HG03064 (cell line): ENCODE results near the gene MLLT10.
A peak's percentile ranks its signal among the peaks of the same experiment; 100 is the strongest.

ENCODE experiments used
- ATAC-seq: cut with Tn5 transposase; IDR thresholded peaks from one replicate; pipeline ENCODE4 v1.9.1; 2021; ENCODE audit warnings: low read depth; ENCODE audit not compliant: unreplicated experiment

MLLT10 gene

GRCh38 chr10:21533467-21534279, at the start of gene MLLT10:
MLLT10 (plus strand) TSS chr10:21534232; CDS start chr10:21534645, 413 bp downstream.
- ATAC-seq = peak; percentile 84

GRCh38 chr10:21487416-21488180, 46.4 kb upstream of the MLLT10 start:
- ATAC-seq = no peak

GRCh38 chr10:21488246-21488956, 45.6 kb upstream of the MLLT10 start:
- no peak for ATAC-seq

DNA sequence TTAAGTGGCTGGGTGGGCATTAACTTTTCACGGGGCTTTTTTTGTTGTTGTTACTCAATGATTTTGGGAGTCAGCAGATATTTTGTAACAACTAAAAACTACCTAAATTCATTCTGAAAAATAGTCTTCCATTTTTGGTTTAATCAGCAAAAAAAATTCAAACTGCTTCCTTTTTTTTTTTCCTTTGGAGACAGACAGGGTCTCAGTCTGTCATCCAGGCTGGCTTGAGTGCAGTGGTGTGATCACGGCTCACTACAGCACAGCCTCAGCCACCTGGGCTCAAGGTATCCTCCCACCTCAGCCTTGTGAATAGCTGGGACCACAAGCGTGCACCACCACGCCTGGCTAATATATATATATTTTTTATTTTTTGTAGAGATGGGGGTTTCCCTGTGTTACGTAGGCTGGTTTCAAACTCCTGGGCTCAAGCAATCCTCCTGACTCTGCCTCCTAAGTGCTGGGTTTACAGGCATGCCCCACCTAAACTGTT, 45.0 kb upstream of the MLLT10 start:
- ATAC-seq = no peak

GRCh38 chr10:21490028-21490710, 43.9 kb upstream of the MLLT10 start:
- no peak for ATAC-seq

DNA sequence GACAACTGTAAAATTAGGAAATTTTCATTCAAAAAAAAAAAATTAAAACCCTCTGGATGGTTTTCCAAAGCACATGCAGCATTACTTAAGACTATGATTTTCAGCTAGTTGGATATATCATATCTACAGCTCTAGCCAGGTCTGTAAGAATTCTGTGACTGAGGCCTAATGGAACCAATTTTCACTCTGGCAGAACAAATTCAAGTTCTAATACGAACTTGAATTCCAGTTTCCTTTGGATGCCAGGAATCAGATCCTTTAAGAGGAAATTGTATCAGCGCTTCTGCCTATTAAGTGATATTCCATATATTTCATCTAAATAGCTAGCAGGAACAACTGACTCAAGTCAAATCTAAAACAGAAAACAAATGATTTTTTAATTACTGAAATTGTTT, 43.3 kb upstream of the MLLT10 start:
- ATAC-seq = no peak

- no peak for ATAC-seq
Measured at GRCh38 chr10:21492421-21492820, 41.6 kb upstream of the MLLT10 start.

- ATAC-seq = no peak
Measured at GRCh38 chr10:21493784-21494183, 40.2 kb upstream of the MLLT10 start.

GRCh38 chr10:21494191-21495001, 39.6 kb upstream of the MLLT10 start:
- ATAC-seq = no peak

DNA sequence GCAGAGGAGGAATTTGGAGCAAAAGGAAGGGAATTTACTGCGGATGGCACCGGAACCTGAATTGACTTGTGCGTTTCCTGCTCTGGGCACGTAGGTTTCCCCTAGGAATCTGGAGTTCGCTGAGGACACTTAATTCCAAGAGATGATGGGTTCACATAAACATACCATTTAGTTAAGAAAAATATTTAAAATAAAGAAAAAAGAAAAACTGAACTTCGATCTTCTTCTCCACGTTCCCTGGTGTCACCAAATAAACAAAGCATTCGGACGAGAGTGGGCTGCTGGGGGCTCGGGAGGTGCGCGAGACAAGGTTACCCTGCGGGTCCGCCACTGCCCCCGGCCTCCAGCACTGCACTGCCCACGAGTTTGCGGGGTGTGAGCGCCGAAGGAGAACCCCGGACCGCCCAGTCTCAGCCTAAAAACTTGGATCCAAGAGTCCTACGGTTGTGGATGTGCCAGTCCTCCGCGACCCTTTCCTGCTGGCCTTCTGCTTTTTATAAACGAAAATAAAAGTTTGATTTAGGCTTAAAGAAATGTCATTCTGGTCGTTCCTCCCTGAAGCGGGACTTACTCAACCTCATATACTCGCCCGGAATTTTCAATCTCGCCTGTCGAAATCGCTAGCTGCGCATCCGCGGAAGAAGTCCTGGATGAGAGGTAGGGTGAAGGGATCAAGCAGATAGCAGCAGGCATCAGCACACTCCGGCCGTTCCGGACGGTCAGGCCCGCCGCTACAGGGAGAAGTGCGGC, 38.9 kb upstream of the MLLT10 start:
- ATAC-seq = no peak

- peak; percentile 70 for ATAC-seq
Measured at GRCh38 chr10:21495752-21496342, 38.2 kb upstream of the MLLT10 start.

DNA sequence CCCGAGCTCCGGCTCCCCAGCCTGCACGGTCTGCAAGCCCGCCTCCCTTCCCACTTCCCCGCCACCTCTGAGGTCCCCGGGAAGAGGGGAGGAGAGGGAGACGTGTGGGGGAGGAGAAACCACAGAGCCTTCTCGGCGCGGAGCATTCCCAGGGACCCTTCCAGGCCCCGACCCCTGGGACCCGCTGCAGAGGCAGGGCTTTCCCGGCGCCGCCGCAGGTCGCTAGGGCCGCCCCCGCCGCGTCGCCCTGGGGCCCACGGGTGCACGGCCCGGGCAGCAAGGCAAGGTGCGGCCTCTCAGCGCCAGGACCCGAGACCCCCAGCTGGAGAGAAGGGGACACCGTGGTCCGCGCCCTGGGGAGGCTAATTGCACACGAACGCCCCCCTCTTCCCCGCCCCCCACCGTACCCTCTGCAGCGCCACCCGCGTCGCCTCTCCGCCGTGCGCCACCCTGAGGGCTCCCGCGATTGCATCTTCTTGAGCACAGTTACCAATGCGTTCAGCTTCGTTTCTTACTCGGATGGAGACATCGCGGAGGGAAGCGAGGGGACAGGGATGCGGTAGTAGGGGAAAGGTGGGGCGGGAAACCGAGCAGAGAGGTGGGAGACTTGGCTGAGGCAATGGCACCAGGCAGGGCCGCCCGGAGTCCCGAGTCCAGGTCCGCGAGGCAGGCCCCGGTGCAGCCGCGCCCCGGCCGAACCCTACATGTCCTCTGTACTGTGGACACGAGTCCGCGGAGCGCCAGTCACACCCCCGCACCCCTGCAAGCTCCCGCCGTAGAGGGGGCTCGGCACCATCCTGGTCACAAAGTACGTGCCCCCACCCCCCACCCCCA, 37.5 kb upstream of the MLLT10 start:
- peak; percentile 43 for ATAC-seq

DNA sequence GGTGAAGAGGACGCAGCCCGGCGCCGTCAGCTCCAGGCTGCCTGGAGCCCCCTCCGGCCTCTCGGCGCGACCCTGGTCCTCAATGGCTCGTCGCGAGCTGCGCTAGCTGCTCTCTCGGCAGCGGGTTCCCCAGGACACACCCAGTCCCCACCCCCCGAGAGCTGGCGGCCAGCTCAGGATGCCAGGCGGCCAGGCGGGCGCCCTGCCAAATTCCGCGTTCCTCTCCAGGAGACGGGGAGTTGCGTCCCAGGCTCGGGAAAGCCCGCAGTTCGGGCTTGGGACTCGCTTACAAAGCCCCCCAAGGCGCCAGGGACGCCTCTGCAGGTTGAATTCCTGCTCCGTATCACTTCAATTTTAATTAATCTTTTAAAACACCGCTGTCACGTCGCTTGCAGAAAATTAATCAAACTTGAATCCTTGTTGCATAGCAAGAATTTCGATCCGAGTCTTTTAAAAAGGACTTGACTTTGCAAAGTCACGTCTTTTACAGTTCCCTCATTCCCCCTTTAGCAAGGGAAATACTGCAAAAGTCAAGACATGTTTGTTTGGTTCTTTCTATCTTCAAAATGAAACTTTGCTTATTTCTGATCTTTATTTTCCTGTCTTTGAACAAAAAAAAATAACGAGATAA, 36.7 kb upstream of the MLLT10 start:
- no peak for ATAC-seq

GRCh38 chr10:21498377-21498776, 35.7 kb upstream of the MLLT10 start:
- no peak for ATAC-seq

DNA sequence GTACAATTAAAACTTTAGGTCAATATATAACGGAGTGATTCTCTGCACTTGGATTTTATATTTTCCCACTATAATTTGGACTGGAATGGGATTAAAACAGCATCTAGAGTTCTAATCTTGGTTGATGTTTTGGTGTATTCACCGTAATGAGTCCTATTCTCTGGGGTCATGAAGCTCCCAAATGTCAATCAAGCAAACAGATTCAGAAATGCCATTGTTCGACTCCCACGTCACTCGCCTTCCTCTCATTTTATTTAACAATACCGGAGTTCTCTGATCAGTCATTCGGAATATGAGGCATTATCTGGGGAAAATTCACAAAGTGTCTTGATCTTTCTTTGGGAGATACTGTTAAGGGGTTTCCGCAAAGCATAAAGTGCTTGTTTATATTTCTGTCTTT, 35.0 kb upstream of the MLLT10 start:
- no peak for ATAC-seq

- ATAC-seq = no peak
Measured at GRCh38 chr10:21499701-21500577, 34.1 kb upstream of the MLLT10 start.
